Astrocyte of the spinal cord (primary cell): Measurements from ENCODE around the gene KITLG.

Experiments
- DNase-seq: peaks from one replicate; pipeline ENCODE4 v3.0.0; 2011; ENCODE audit warnings: low read depth, low spot score
- H3K4me3 ChIP-seq: 2 replicates; pipeline ENCODE4 v1.5.1; 2011; ENCODE audit warnings: low read depth, mild to moderate bottlenecking, low read length, moderate library complexity
- CTCF ChIP-seq: IDR thresholded peaks from 2 replicates; pipeline ENCODE4 v1.5.1; 2012; ENCODE audit warnings: low read depth, mild to moderate bottlenecking, low read length, inconsistent platforms
- in situ Hi-C: cut with HindIII; loops from 2 replicates; pipeline ENCODE4 v1.10.0; 2017; ENCODE audit warnings: low sequenced_read_pairs

KITLG gene

GRCh38 chr12:88595697-88596096, 15.4 kb upstream of the KITLG start:
- DNase-seq = no peak
- in situ Hi-C loops = no loop called here
- no peak overlapping the region for H3K4me3 ChIP-seq
- no peak for TF ChIP-seq CTCF

GRCh38 chr12:88594780-88595179, 14.5 kb upstream of the KITLG start:
- H3K4me3 ChIP-seq = no peak overlapping the region
- no peak for TF ChIP-seq CTCF
- no peak for DNase-seq
- in situ Hi-C loops = no loop called here

- no peak for TF ChIP-seq CTCF
- DNase-seq = no peak
- in situ Hi-C loops = no loop called here
- H3K4me3 ChIP-seq = no peak overlapping the region
Observed at GRCh38 chr12:88591343-88591742, 11.1 kb upstream of the KITLG start.

GRCh38 chr12:88590851-88591250, 10.6 kb upstream of the KITLG start:
- TF ChIP-seq CTCF = no peak
- DNase-seq = no peak
- in situ Hi-C loops = no loop called here
- no peak overlapping the region for H3K4me3 ChIP-seq

- no peak for TF ChIP-seq CTCF
- DNase-seq = no peak
- in situ Hi-C loops = no loop called here
- no peak overlapping the region for H3K4me3 ChIP-seq
Observed at GRCh38 chr12:88585077-88585476, 4.8 kb upstream of the KITLG start.

- H3K4me3 ChIP-seq = peak overlapping the region; percentile 92
- peak; percentile 65 for DNase-seq
- in situ Hi-C loops = no loop called here
- no peak for TF ChIP-seq CTCF
Observed at GRCh38 chr12:88579601-88580050, 645 bp downstream of the KITLG start.

GRCh38 chr12:88579161-88579517, 1.1 kb downstream of the KITLG start:
- in situ Hi-C loops = no loop called here
- DNase-seq = no peak
- H3K4me3 ChIP-seq = peak overlapping the region; percentile 92
- TF ChIP-seq CTCF = peak; percentile 49
